ENCODE measurements around the gene GNAO1.

GRCh38 chr16:56373003-56373402, 181.7 kb downstream of the GNAO1 start:
- TF ChIP-seq CTCF (conservative IDR thresholded peaks at IDR 0.05; ENCODE audit: low read depth, low read length) (no peak), EZH2phosphoT487 (IDR thresholded peaks at IDR 0.05; ENCODE audit: borderline replicate concordance, low read length) (no peak)

Data from PC-3 (cell line).